Endothelial cell of umbilical vein (primary cell): Measurements from ENCODE around the gene CDC45. TPM values are rescaled to one million over a fixed set of nuclear protein-coding genes. Genes with fewer than 3 reads are reported as not detected.

Source experiments
- BruUV-seq: library from RNA; stranded (reverse); fragments of 400-500 nt; replicated peaks from 2 replicates; lab custom pipeline; 2021; lab: Mats Ljungman, UMichigan
- CTCF ChIA-PET: fragments of 300-600, 350-600 bp; sonication (Branson Sonifier 250); formaldehyde crosslinking; loops from one replicate; lab custom pipeline; 2021; ENCODE audit warnings: antibody characterized with exemption, inconsistent platforms; lab: Charles Lee
- POLR2A ChIA-PET: fragments of 300-600, 350-600 bp; sonication (Branson Sonifier 250); formaldehyde crosslinking; loops from one replicate; lab custom pipeline; 2021; ENCODE audit warnings: antibody characterized with exemption, inconsistent platforms; lab: Charles Lee
- DNase-seq: peaks from one replicate; pipeline ENCODE4 v3.0.0-alpha.2; 2011; ENCODE audit warnings: low read depth, low spot score
- FAIRE-seq: peaks from 2 replicates; lab custom pipeline; 2011; peaks lifted over from hg19 to GRCh38; lab: Jason Lieb, UNC
- H2AFZ ChIP-seq: 2 replicates; pipeline ENCODE4 v1.6.0; 2012; ENCODE audit warnings: low read depth, low read length, control low read depth, inconsistent platforms
- H3K27ac ChIP-seq: 2 replicates; pipeline ENCODE4 v1.5.1; 2011; ENCODE audit warnings: low read depth, mild to moderate bottlenecking, control low read depth, low read length, moderate library complexity; ENCODE audit not compliant: insufficient read depth
- H3K27me3 ChIP-seq, 2 experiments: 2 replicates each; pipeline versions ENCODE4 v1.6.0 to v1.6.1; 2011; ENCODE audit warnings: low read length in 2 of 2, mixed read lengths in 1 of 2; ENCODE audit not compliant: control insufficient read depth in 2 of 2, insufficient read depth in 2 of 2
- H3K36me3 ChIP-seq, 2 experiments: 2 replicates in 1 of 2; 3 replicates in 1 of 2; pipeline ENCODE4 v1.5.1; 2011; ENCODE audit warnings: low read length in 2 of 2, mild to moderate bottlenecking in 1 of 2, moderate library complexity in 1 of 2; ENCODE audit not compliant: control insufficient read depth in 2 of 2, insufficient read depth in 2 of 2; ENCODE audit errors: extremely low read depth in 1 of 2
- H3K4me1 ChIP-seq: 3 replicates; pipeline ENCODE4 v1.5.1; 2011; ENCODE audit warnings: mild to moderate bottlenecking, low read length; ENCODE audit not compliant: control insufficient read depth, insufficient read depth; ENCODE audit errors: extremely low read depth
- H3K4me2 ChIP-seq: 2 replicates; pipeline ENCODE4 v1.6.1; 2011; ENCODE audit warnings: low read length, control low read depth, mixed read lengths; ENCODE audit not compliant: insufficient read depth
- H3K4me3 ChIP-seq, 3 experiments: fragments of 200-600 bp in 1 of 3; sonication (generic), shearing (Covaris generic) in 1 of 3; replicated peaks in 1 of 3; 2 replicates each; pipeline ENCODE4 v1.5.1; 2011 to 2016; ENCODE audit warnings: control low read depth in 3 of 3, low read length in 3 of 3, mild to moderate bottlenecking in 2 of 3, inconsistent platforms in 1 of 3, low read depth in 1 of 3, moderate library complexity in 1 of 3; ENCODE audit not compliant: insufficient read depth in 1 of 3
- H3K79me2 ChIP-seq: 2 replicates; pipeline ENCODE4 v1.6.0; 2012; ENCODE audit warnings: low read length, inconsistent platforms; ENCODE audit not compliant: control insufficient read depth, insufficient read depth
- H3K9ac ChIP-seq: replicated peaks from 2 replicates; pipeline ENCODE3; 2011; ENCODE audit warnings: low read length, control low read depth; ENCODE audit not compliant: insufficient read depth; ENCODE audit errors: extremely low read depth
- H3K9me1 ChIP-seq: replicated peaks from 3 replicates; pipeline ENCODE4 v1.6.0; 2011; ENCODE audit warnings: mild to moderate bottlenecking, low read length; ENCODE audit not compliant: control insufficient read depth, insufficient read depth; ENCODE audit errors: extremely low read depth
- H3K9me3 ChIP-seq: replicated peaks from 2 replicates; pipeline ENCODE4 v1.5.1; 2012; ENCODE audit warnings: low read length, inconsistent platforms; ENCODE audit not compliant: control insufficient read depth, insufficient read depth
- H4K20me1 ChIP-seq: replicated peaks from 2 replicates; pipeline ENCODE3; 2011; ENCODE audit warnings: mild to moderate bottlenecking, low read length; ENCODE audit not compliant: control insufficient read depth, insufficient read depth; ENCODE audit errors: extremely low read depth
- CTCF ChIP-seq, 2 donors: IDR thresholded peaks; 1 replicate in 1 of 2; 2 replicates in 1 of 2; pipeline ENCODE4 v1.5.1; 2011; ENCODE audit warnings: low read length in 2 of 2, mild to moderate bottlenecking in 2 of 2, moderate library complexity in 2 of 2, control low read depth in 1 of 2, inconsistent platforms in 1 of 2, low read depth in 1 of 2; ENCODE audit not compliant: insufficient read depth in 1 of 2; ENCODE audit errors: extremely low read depth in 1 of 2
- EZH2 ChIP-seq: IDR thresholded peaks from 2 replicates; pipeline ENCODE4 v1.6.1; 2012; ENCODE audit warnings: borderline replicate concordance, low read depth, mild to moderate bottlenecking, moderate library complexity, low read length, inconsistent platforms; ENCODE audit not compliant: severe bottlenecking
- FOS ChIP-seq: IDR thresholded peaks from 2 replicates; pipeline ENCODE4 v1.6.1; 2011; ENCODE audit warnings: mild to moderate bottlenecking, low read length, moderate library complexity, borderline replicate concordance; ENCODE audit not compliant: insufficient read depth
- GATA2 ChIP-seq: IDR thresholded peaks from 2 replicates; pipeline ENCODE4 v1.7.0; 2011; ENCODE audit warnings: low read depth, mild to moderate bottlenecking, moderate library complexity, mixed read lengths, low read length; ENCODE audit not compliant: insufficient read length, insufficient read depth
- JUN ChIP-seq: IDR thresholded peaks from 2 replicates; pipeline ENCODE4 v1.6.1; 2011; ENCODE audit warnings: borderline replicate concordance, low read depth; ENCODE audit not compliant: insufficient read length, insufficient read depth
- MAX ChIP-seq: IDR thresholded peaks from 2 replicates; pipeline ENCODE4 v1.6.1; 2011; ENCODE audit not compliant: insufficient read depth, insufficient read length
- POLR2A ChIP-seq: IDR thresholded peaks from 2 replicates; pipeline ENCODE4 v1.6.1; 2012; ENCODE audit warnings: low read depth, mild to moderate bottlenecking, control low read depth, low read length
- POLR2AphosphoS5 ChIP-seq: IDR thresholded peaks from 2 replicates; pipeline ENCODE4 v1.6.1; 2012; ENCODE audit warnings: low read depth, mild to moderate bottlenecking, control low read depth, low read length, moderate library complexity; ENCODE audit not compliant: insufficient read depth
- dilution Hi-C: fragments of 300-500 bp; cut with MboI; formaldehyde crosslinking; loops from one replicate; pipeline ENCODE4 v1.15.0; 2019; ENCODE audit warnings: low sequenced_read_pairs; ENCODE audit not compliant: extremely low pct_ligation_motif_present
- intact Hi-C: fragments of 100-400 bp; cut with micrococcal nuclease; formaldehyde crosslinking; loops from one replicate; pipeline ENCODE4 v1.10.0; 2022
- polyA plus RNA-seq, 4 experiments: library from polyadenylated mRNA; depleted of rRNA in 3 of 4; stranded (reverse) in 3 of 4; unstranded in 1 of 4; fragments of >200 nt; gene quantifications; 2 replicates each; pipeline versions ENCODE4 v1.2.1 to v1.2.3, GENCODE V29; 2011 to 2012; ENCODE audit warnings: missing spikeins in 1 of 4
- total RNA-seq: library from RNA; stranded (reverse); gene quantifications from 2 replicates; pipeline ENCODE4 v1.2.3, GENCODE V29; 2021

Gene CDC45
- total and polyA plus RNA-seq, 2 donors (not counting 3 experiments of a cell fraction or from before 2014, with no cell fraction given): 36.6 to 40.6 TPM

- Histone ChIP-seq H3K4me2 (peak overlapping the region; percentile 43), H3K27ac (peak overlapping the region; percentile 88), H3K9ac (peak overlapping the region; percentile 32), H3K79me2 (no peaks in the 10 kb centered on the region), H3K4me1 (peaks cover 40% of the 10 kb centered on the region), H3K9me3 (no peaks in the 10 kb centered on the region), H4K20me1 (no peaks in the 10 kb centered on the region), H2AFZ (no peak overlapping the region), H3K4me3 (no peak overlapping the region), H3K9me1 (no peaks in the 10 kb centered on the region), H3K36me3 (no peaks in the 10 kb centered on the region), H3K27me3 (no peaks in the 10 kb centered on the region)
- TF ChIP-seq POLR2AphosphoS5 (peak; percentile 78), CTCF (IDR thresholded peaks at IDR 0.05; ENCODE audit: extremely low read depth in 1 of 2, insufficient read depth in 1 of 2, low read depth in 1 of 2, low read length in 2 of 2) (no peak), FOS (peak; percentile 93), POLR2A (no peak), GATA2 (peak; percentile 62), EZH2 (no peak), JUN (peak; percentile 95), MAX (no peak)
- POLR2A ChIA-PET: interaction anchor here (0.6 to 1.3 kb wide), 4 partner anchors 11 to 43 kb away, joined by 3 to 4 read pairs (median 4); no protein-coding TSS in a partner anchor
- BruUV-seq: TSS peak; percentile 14
- CTCF ChIA-PET: interaction anchor here (0.9 to 1.8 kb wide), 8 partner anchors 11 to 266 kb away, joined by 3 to 12 read pairs (median 5); no protein-coding TSS in a partner anchor
- DNase-seq (peak; percentile 98), FAIRE-seq (peak; percentile 97)
- intact Hi-C loops: loop anchor here (1.0 kb wide), 4 partner anchors 11 to 82 kb away; partner anchors contain the start of gene CLDN5
- dilution Hi-C loops: no loop called here
Observed at GRCh38 chr22:19565382-19566278, 85.9 kb downstream of the CDC45 start.
